NCI-H2171 (cell line): ENCODE measurements around the gene ARHGAP33.
"Not testable (repeated sequence)": the region's sequence is repeated elsewhere in the genome, so short reads cannot be mapped to it uniquely, and the experiment has no call there.

Source experiments
- DNase-seq: peaks from one replicate; lab custom pipeline; 2025; lab: John Stamatoyannopoulos, UW

The ARHGAP33 gene

DNA sequence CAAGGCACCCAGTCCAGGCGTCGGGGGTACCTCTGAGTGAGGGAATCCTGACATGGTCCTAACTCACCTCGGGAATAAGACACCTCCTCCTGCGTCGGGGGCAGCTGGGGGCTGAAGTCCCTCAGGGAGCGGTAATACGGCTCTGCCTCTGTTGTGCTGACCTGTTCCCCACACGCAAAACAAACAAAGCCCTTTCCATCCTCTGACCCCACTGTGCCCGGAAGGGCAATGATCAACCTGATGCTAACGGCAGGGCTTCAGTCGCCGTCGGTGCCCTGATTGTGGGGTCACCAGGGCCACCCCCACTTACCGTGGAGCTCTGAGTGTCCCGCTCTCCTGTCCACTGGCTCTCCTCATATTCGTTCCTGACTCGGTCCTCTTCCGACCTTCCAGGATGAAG is 55.6 kb downstream of the ARHGAP33 start:
- no peak for DNase-seq

DNA sequence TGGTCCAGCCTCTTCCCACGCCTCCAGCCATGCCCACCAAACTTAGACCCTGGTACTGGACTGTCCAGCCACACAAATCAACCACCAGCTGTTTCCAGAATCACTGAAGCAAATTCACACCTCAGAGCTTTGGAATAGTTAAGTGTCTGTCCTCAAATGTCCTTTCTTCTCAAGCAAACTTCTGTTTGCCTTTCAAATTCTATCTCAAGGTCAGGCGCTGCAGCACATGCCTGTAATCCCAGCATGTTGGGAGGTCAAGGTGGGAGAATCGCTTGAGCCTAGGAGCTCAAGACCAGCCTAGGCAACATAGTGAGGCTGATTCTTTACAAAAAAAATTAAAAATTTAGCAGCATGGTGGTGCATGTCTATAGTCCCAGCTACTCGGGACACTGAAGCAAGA is 56.7 kb downstream of the ARHGAP33 start:
- DNase-seq, result no peak

DNA sequence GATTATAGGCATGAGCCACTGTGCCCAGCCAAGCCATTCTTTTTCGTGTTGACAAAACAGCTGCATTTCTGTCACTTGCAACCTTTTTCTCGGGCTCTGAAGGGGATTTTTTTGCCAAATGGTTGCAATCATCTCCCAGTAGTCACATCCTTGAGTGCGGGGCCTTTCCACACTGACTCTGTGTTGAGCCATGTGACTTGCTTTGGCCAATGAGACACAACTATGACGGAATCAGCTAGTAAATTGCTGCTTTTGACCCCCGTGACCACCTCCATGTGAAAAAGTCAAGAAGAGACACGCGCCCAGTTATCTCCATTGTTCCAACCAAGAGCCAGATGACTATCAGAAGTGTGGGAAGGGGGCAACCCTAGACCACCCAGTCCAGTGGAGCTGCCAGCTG is 58.6 kb downstream of the ARHGAP33 start:
- DNase-seq, result no peak

DNA sequence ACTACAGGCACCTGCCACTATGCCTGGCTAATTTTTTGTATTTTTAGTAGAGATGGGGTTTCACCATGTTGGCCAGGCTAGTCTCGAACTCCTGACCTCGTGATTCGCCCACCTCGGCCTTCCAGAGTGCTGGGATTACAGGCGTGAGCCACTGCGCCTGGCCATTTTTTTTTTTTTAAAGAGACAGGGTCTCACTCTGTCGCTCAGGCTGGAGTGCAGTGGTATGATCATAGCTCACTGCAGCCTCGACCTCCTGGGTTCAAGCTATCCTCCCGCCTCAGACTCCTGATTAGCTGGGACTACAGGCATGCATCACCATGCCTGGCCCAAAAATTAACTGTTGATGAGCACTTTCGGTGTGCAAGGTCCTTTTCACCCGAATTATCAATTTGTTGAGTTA is 60.7 kb downstream of the ARHGAP33 start:
- not testable (repeated sequence) for DNase-seq
